Endothelial cell of umbilical vein (primary cell): ENCODE data around the gene ACSF3. TPM values are rescaled to one million over a fixed set of nuclear protein-coding genes. Genes with fewer than 3 reads are reported as not detected.

Experiments used
- BruUV-seq: library from RNA; stranded (reverse); fragments of 400-500 nt; replicated peaks from 2 replicates; lab custom pipeline; 2021; lab: Mats Ljungman, UMichigan
- CTCF ChIA-PET: fragments of 300-600, 350-600 bp; sonication (Branson Sonifier 250); formaldehyde crosslinking; loops from one replicate; lab custom pipeline; 2021; ENCODE audit warnings: antibody characterized with exemption, inconsistent platforms; lab: Charles Lee
- POLR2A ChIA-PET: fragments of 300-600, 350-600 bp; sonication (Branson Sonifier 250); formaldehyde crosslinking; loops from one replicate; lab custom pipeline; 2021; ENCODE audit warnings: antibody characterized with exemption, inconsistent platforms; lab: Charles Lee
- DNase-seq: peaks from one replicate; pipeline ENCODE4 v3.0.0-alpha.2; 2011; ENCODE audit warnings: low read depth, low spot score
- FAIRE-seq: peaks from 2 replicates; lab custom pipeline; 2011; peaks lifted over from hg19 to GRCh38; lab: Jason Lieb, UNC
- H2AFZ ChIP-seq: 2 replicates; pipeline ENCODE4 v1.6.0; 2012; ENCODE audit warnings: low read depth, low read length, control low read depth, inconsistent platforms
- H3K27ac ChIP-seq: 2 replicates; pipeline ENCODE4 v1.5.1; 2011; ENCODE audit warnings: low read depth, mild to moderate bottlenecking, control low read depth, low read length, moderate library complexity; ENCODE audit not compliant: insufficient read depth
- H3K27me3 ChIP-seq, 2 experiments: 2 replicates each; pipeline versions ENCODE4 v1.6.0 to v1.6.1; 2011; ENCODE audit warnings: low read length in 2 of 2, mixed read lengths in 1 of 2; ENCODE audit not compliant: control insufficient read depth in 2 of 2, insufficient read depth in 2 of 2
- H3K36me3 ChIP-seq, 2 experiments: 2 replicates in 1 of 2; 3 replicates in 1 of 2; pipeline ENCODE4 v1.5.1; 2011; ENCODE audit warnings: low read length in 2 of 2, mild to moderate bottlenecking in 1 of 2, moderate library complexity in 1 of 2; ENCODE audit not compliant: control insufficient read depth in 2 of 2, insufficient read depth in 2 of 2; ENCODE audit errors: extremely low read depth in 1 of 2
- H3K4me1 ChIP-seq: 3 replicates; pipeline ENCODE4 v1.5.1; 2011; ENCODE audit warnings: mild to moderate bottlenecking, low read length; ENCODE audit not compliant: control insufficient read depth, insufficient read depth; ENCODE audit errors: extremely low read depth
- H3K4me2 ChIP-seq: 2 replicates; pipeline ENCODE4 v1.6.1; 2011; ENCODE audit warnings: low read length, control low read depth, mixed read lengths; ENCODE audit not compliant: insufficient read depth
- H3K4me3 ChIP-seq, 3 experiments: fragments of 200-600 bp in 1 of 3; sonication (generic), shearing (Covaris generic) in 1 of 3; replicated peaks in 1 of 3; 2 replicates each; pipeline ENCODE4 v1.5.1; 2011 to 2016; ENCODE audit warnings: control low read depth in 3 of 3, low read length in 3 of 3, mild to moderate bottlenecking in 2 of 3, inconsistent platforms in 1 of 3, low read depth in 1 of 3, moderate library complexity in 1 of 3; ENCODE audit not compliant: insufficient read depth in 1 of 3
- H3K79me2 ChIP-seq: 2 replicates; pipeline ENCODE4 v1.6.0; 2012; ENCODE audit warnings: low read length, inconsistent platforms; ENCODE audit not compliant: control insufficient read depth, insufficient read depth
- H3K9ac ChIP-seq: replicated peaks from 2 replicates; pipeline ENCODE3; 2011; ENCODE audit warnings: low read length, control low read depth; ENCODE audit not compliant: insufficient read depth; ENCODE audit errors: extremely low read depth
- H3K9me1 ChIP-seq: replicated peaks from 3 replicates; pipeline ENCODE4 v1.6.0; 2011; ENCODE audit warnings: mild to moderate bottlenecking, low read length; ENCODE audit not compliant: control insufficient read depth, insufficient read depth; ENCODE audit errors: extremely low read depth
- H3K9me3 ChIP-seq: replicated peaks from 2 replicates; pipeline ENCODE4 v1.5.1; 2012; ENCODE audit warnings: low read length, inconsistent platforms; ENCODE audit not compliant: control insufficient read depth, insufficient read depth
- H4K20me1 ChIP-seq: replicated peaks from 2 replicates; pipeline ENCODE3; 2011; ENCODE audit warnings: mild to moderate bottlenecking, low read length; ENCODE audit not compliant: control insufficient read depth, insufficient read depth; ENCODE audit errors: extremely low read depth
- EZH2 ChIP-seq: IDR thresholded peaks from 2 replicates; pipeline ENCODE4 v1.6.1; 2012; ENCODE audit warnings: borderline replicate concordance, low read depth, mild to moderate bottlenecking, moderate library complexity, low read length, inconsistent platforms; ENCODE audit not compliant: severe bottlenecking
- FOS ChIP-seq: IDR thresholded peaks from 2 replicates; pipeline ENCODE4 v1.6.1; 2011; ENCODE audit warnings: mild to moderate bottlenecking, low read length, moderate library complexity, borderline replicate concordance; ENCODE audit not compliant: insufficient read depth
- GATA2 ChIP-seq: IDR thresholded peaks from 2 replicates; pipeline ENCODE4 v1.7.0; 2011; ENCODE audit warnings: low read depth, mild to moderate bottlenecking, moderate library complexity, mixed read lengths, low read length; ENCODE audit not compliant: insufficient read length, insufficient read depth
- JUN ChIP-seq: IDR thresholded peaks from 2 replicates; pipeline ENCODE4 v1.6.1; 2011; ENCODE audit warnings: borderline replicate concordance, low read depth; ENCODE audit not compliant: insufficient read length, insufficient read depth
- MYC ChIP-seq: IDR thresholded peaks from one replicate; pipeline ENCODE4 v1.6.1; 2011; ENCODE audit warnings: mild to moderate bottlenecking, low read depth, low read length
- POLR2A ChIP-seq: IDR thresholded peaks from 2 replicates; pipeline ENCODE4 v1.6.1; 2012; ENCODE audit warnings: low read depth, mild to moderate bottlenecking, control low read depth, low read length
- POLR2AphosphoS5 ChIP-seq: IDR thresholded peaks from 2 replicates; pipeline ENCODE4 v1.6.1; 2012; ENCODE audit warnings: low read depth, mild to moderate bottlenecking, control low read depth, low read length, moderate library complexity; ENCODE audit not compliant: insufficient read depth
- dilution Hi-C: fragments of 300-500 bp; cut with MboI; formaldehyde crosslinking; loops from one replicate; pipeline ENCODE4 v1.15.0; 2019; ENCODE audit warnings: low sequenced_read_pairs; ENCODE audit not compliant: extremely low pct_ligation_motif_present
- intact Hi-C: fragments of 100-400 bp; cut with micrococcal nuclease; formaldehyde crosslinking; loops from one replicate; pipeline ENCODE4 v1.10.0; 2022
- polyA plus RNA-seq, 4 experiments: library from polyadenylated mRNA; depleted of rRNA in 3 of 4; stranded (reverse) in 3 of 4; unstranded in 1 of 4; fragments of >200 nt; gene quantifications; 2 replicates each; pipeline versions ENCODE4 v1.2.1 to v1.2.3, GENCODE V29; 2011 to 2012; ENCODE audit warnings: missing spikeins in 1 of 4
- total RNA-seq: library from RNA; stranded (reverse); gene quantifications from 2 replicates; pipeline ENCODE4 v1.2.3, GENCODE V29; 2021
- TF ChIP-seq, protein P1 (sequence below): IDR thresholded peaks from 2 replicates; pipeline ENCODE4 v1.6.1; 2011; ENCODE audit not compliant: insufficient read depth, insufficient read length
- TF ChIP-seq, protein P2 (sequence below), 2 donors: IDR thresholded peaks; 1 replicate in 1 of 2; 2 replicates in 1 of 2; pipeline ENCODE4 v1.5.1; 2011; ENCODE audit warnings: low read length in 2 of 2, mild to moderate bottlenecking in 2 of 2, moderate library complexity in 2 of 2, control low read depth in 1 of 2, inconsistent platforms in 1 of 2, low read depth in 1 of 2; ENCODE audit not compliant: insufficient read depth in 1 of 2; ENCODE audit errors: extremely low read depth in 1 of 2

Gene ACSF3
- total and polyA plus RNA-seq, 2 donors (not counting 3 experiments of a cell fraction or from before 2014, with no cell fraction given) = 18.6 to 33.2 TPM

DNA sequence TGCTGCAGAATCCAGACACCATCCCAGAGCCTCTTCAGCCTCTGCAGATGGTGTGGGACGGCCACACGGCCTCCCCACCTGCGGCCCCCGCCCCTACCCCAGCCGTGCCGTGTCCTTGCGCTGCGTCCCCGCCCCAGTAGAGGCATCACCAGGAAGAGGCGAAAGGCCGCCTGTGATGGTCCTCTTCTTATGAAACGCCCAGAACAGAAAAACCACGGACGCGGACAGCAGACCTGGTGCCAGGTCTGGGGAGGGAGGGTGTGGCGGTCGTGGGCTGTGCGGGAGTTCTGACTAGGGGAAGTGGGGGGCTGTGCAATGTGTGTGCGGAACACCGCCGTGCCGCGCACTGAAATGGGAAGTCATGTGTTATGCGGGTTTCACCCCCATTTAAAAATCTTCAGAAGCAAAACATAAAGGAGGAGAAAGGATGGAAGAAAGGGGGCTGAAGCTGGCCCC lies 25.5 kb downstream of the ACSF3 start:
- TF ChIP-seq GATA2 (no peak), POLR2AphosphoS5 (no peak), MYC (no peak), JUN (no peak), EZH2 (no peak), POLR2A (no peak), FOS (no peak)
- TF ChIP-seq, protein P1, sequence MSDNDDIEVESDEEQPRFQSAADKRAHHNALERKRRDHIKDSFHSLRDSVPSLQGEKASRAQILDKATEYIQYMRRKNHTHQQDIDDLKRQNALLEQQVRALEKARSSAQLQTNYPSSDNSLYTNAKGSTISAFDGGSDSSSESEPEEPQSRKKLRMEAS = no peak
- TF ChIP-seq, protein P2, sequence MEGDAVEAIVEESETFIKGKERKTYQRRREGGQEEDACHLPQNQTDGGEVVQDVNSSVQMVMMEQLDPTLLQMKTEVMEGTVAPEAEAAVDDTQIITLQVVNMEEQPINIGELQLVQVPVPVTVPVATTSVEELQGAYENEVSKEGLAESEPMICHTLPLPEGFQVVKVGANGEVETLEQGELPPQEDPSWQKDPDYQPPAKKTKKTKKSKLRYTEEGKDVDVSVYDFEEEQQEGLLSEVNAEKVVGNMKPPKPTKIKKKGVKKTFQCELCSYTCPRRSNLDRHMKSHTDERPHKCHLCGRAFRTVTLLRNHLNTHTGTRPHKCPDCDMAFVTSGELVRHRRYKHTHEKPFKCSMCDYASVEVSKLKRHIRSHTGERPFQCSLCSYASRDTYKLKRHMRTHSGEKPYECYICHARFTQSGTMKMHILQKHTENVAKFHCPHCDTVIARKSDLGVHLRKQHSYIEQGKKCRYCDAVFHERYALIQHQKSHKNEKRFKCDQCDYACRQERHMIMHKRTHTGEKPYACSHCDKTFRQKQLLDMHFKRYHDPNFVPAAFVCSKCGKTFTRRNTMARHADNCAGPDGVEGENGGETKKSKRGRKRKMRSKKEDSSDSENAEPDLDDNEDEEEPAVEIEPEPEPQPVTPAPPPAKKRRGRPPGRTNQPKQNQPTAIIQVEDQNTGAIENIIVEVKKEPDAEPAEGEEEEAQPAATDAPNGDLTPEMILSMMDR (IDR thresholded peaks at IDR 0.05; ENCODE audit: extremely low read depth in 1 of 2, insufficient read depth in 1 of 2, low read depth in 1 of 2, low read length in 2 of 2) = no peak
- no peak overlapping the region for H3K4me3 ChIP-seq
- no peak overlapping the region for H2AFZ ChIP-seq
- H3K27ac ChIP-seq = no peak overlapping the region
- BruUV-seq = no TSS peak
- H3K27me3 ChIP-seq = no peaks in the 10 kb centered on the region
- intact Hi-C loops = no loop called here
- no peaks in the 10 kb centered on the region for H4K20me1 ChIP-seq
- no peak overlapping the region for H3K4me2 ChIP-seq
- no peaks in the 10 kb centered on the region for H3K9me3 ChIP-seq
- no peak overlapping the region for H3K9ac ChIP-seq
- no peaks in the 10 kb centered on the region for H3K9me1 ChIP-seq
- no peak for DNase-seq
- ChIA-PET CTCF (interaction anchor here (1.1 kb wide), 1 partner anchor 9 kb away, joined by 3 read pairs; no protein-coding TSS in a partner anchor), POLR2A (no interaction called here)
- FAIRE-seq = no peak
- peaks cover 0 to 21% of the 10 kb centered on the region in 2 experiments for H3K36me3 ChIP-seq
- H3K4me1 ChIP-seq = no peaks in the 10 kb centered on the region
- dilution Hi-C loops = no loop called here
- no peaks in the 10 kb centered on the region for H3K79me2 ChIP-seq
